ENCODE measurements around the gene YARS1. TPM values are rescaled to one million over a fixed set of nuclear protein-coding genes. Genes with fewer than 3 reads are reported as not detected.

YARS1 gene
- total and polyA plus RNA-seq, 2 of the 13 experiments (the other 11 are each of a cell fraction or from before 2014, with no cell fraction given): 50.1 to 113 TPM

DNA sequence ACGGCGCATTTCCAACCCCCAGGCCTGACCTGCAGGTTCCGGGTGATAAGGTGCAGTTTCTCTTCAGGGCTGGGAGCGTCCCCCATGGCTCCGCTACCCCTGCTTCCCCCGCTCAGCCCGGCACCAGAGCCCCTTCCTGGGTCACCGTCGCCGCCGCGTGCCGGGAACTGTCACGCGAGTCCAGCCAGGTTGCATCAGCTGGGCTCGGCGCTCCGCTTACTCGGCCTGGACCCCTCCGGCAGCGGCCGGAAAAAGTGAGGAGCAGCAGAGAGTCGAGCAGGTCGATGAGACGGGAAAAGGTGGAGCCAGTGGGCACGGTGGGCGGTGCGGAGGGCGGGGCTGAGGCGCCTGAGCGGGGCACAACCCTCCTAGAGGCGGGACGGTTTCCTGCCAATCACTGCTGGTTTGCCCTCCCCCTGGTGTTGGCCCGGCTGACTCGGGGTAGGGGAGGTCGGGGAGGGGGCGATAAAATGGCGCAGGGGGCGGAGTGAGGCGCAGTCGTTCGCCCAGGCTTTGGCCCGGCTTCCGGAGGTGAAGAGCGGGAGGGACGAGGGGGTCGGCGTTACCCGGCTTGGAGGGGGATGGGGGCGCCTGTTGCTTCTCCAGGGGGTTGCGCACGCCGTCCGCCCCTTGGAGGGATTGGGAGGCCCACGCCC lies at the start of gene YARS1, which contains the start of gene S100PBP (continued):
- TF ChIP-seq, protein P1, sequence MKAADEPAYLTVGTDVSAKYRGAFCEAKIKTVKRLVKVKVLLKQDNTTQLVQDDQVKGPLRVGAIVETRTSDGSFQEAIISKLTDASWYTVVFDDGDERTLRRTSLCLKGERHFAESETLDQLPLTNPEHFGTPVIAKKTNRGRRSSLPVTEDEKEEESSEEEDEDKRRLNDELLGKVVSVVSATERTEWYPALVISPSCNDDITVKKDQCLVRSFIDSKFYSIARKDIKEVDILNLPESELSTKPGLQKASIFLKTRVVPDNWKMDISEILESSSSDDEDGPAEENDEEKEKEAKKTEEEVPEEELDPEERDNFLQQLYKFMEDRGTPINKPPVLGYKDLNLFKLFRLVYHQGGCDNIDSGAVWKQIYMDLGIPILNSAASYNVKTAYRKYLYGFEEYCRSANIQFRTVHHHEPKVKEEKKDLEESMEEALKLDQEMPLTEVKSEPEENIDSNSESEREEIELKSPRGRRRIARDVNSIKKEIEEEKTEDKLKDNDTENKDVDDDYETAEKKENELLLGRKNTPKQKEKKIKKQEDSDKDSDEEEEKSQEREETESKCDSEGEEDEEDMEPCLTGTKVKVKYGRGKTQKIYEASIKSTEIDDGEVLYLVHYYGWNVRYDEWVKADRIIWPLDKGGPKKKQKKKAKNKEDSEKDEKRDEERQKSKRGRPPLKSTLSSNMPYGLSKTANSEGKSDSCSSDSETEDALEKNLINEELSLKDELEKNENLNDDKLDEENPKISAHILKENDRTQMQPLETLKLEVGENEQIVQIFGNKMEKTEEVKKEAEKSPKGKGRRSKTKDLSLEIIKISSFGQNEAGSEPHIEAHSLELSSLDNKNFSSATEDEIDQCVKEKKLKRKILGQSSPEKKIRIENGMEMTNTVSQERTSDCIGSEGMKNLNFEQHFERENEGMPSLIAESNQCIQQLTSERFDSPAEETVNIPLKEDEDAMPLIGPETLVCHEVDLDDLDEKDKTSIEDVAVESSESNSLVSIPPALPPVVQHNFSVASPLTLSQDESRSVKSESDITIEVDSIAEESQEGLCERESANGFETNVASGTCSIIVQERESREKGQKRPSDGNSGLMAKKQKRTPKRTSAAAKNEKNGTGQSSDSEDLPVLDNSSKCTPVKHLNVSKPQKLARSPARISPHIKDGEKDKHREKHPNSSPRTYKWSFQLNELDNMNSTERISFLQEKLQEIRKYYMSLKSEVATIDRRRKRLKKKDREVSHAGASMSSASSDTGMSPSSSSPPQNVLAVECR (CRISPR knock-in tag; IDR thresholded peaks at IDR 0.05; ENCODE audit: borderline replicate concordance): peak; percentile 99
- TF ChIP-seq ZNF607 (CRISPR knock-in tag; IDR thresholded peaks at IDR 0.05; ENCODE audit: borderline replicate concordance): no peak; the same call in 1 of the 2 replicates
- TF ChIP-seq, protein P2, sequence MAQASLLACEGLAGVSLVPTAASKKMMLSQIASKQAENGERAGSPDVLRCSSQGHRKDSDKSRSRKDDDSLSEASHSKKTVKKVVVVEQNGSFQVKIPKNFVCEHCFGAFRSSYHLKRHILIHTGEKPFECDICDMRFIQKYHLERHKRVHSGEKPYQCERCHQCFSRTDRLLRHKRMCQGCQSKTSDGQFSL (CRISPR knock-in tag; IDR thresholded peaks at IDR 0.05): peak; percentile 84
- TF ChIP-seq, protein P3, sequence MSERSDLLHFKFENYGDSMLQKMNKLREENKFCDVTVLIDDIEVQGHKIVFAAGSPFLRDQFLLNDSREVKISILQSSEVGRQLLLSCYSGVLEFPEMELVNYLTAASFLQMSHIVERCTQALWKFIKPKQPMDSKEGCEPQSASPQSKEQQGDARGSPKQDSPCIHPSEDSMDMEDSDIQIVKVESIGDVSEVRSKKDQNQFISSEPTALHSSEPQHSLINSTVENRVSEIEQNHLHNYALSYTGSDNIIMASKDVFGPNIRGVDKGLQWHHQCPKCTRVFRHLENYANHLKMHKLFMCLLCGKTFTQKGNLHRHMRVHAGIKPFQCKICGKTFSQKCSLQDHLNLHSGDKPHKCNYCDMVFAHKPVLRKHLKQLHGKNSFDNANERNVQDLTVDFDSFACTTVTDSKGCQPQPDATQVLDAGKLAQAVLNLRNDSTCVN (CRISPR knock-in tag; IDR thresholded peaks at IDR 0.05; ENCODE audit: borderline replicate concordance): 0 out of 2 replicates have a peak, but pooled peaks have one; percentile 35
- TF ChIP-seq CEBPG (CRISPR knock-in tag; IDR thresholded peaks at IDR 0.05): peak; percentile 100
- peak; percentile 80 for TF ChIP-seq ZBTB38 (CRISPR knock-in tag; IDR thresholded peaks at IDR 0.05)
- TF ChIP-seq, protein P4, sequence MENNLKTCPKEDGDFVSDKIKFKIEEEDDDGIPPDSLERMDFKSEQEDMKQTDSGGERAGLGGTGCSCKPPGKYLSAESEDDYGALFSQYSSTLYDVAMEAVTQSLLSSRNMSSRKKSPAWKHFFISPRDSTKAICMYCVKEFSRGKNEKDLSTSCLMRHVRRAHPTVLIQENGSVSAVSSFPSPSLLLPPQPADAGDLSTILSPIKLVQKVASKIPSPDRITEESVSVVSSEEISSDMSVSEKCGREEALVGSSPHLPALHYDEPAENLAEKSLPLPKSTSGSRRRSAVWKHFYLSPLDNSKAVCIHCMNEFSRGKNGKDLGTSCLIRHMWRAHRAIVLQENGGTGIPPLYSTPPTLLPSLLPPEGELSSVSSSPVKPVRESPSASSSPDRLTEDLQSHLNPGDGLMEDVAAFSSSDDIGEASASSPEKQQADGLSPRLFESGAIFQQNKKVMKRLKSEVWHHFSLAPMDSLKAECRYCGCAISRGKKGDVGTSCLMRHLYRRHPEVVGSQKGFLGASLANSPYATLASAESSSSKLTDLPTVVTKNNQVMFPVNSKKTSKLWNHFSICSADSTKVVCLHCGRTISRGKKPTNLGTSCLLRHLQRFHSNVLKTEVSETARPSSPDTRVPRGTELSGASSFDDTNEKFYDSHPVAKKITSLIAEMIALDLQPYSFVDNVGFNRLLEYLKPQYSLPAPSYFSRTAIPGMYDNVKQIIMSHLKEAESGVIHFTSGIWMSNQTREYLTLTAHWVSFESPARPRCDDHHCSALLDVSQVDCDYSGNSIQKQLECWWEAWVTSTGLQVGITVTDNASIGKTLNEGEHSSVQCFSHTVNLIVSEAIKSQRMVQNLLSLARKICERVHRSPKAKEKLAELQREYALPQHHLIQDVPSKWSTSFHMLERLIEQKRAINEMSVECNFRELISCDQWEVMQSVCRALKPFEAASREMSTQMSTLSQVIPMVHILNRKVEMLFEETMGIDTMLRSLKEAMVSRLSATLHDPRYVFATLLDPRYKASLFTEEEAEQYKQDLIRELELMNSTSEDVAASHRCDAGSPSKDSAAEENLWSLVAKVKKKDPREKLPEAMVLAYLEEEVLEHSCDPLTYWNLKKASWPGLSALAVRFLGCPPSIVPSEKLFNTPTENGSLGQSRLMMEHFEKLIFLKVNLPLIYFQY (CRISPR knock-in tag; IDR thresholded peaks at IDR 0.05; ENCODE audit: borderline replicate concordance): peak; percentile 68; the same call in 1 of the 2 replicates
- TF ChIP-seq PITX1 (CRISPR knock-in tag; IDR thresholded peaks at IDR 0.05): peak; percentile 79
- TF ChIP-seq, protein P5, sequence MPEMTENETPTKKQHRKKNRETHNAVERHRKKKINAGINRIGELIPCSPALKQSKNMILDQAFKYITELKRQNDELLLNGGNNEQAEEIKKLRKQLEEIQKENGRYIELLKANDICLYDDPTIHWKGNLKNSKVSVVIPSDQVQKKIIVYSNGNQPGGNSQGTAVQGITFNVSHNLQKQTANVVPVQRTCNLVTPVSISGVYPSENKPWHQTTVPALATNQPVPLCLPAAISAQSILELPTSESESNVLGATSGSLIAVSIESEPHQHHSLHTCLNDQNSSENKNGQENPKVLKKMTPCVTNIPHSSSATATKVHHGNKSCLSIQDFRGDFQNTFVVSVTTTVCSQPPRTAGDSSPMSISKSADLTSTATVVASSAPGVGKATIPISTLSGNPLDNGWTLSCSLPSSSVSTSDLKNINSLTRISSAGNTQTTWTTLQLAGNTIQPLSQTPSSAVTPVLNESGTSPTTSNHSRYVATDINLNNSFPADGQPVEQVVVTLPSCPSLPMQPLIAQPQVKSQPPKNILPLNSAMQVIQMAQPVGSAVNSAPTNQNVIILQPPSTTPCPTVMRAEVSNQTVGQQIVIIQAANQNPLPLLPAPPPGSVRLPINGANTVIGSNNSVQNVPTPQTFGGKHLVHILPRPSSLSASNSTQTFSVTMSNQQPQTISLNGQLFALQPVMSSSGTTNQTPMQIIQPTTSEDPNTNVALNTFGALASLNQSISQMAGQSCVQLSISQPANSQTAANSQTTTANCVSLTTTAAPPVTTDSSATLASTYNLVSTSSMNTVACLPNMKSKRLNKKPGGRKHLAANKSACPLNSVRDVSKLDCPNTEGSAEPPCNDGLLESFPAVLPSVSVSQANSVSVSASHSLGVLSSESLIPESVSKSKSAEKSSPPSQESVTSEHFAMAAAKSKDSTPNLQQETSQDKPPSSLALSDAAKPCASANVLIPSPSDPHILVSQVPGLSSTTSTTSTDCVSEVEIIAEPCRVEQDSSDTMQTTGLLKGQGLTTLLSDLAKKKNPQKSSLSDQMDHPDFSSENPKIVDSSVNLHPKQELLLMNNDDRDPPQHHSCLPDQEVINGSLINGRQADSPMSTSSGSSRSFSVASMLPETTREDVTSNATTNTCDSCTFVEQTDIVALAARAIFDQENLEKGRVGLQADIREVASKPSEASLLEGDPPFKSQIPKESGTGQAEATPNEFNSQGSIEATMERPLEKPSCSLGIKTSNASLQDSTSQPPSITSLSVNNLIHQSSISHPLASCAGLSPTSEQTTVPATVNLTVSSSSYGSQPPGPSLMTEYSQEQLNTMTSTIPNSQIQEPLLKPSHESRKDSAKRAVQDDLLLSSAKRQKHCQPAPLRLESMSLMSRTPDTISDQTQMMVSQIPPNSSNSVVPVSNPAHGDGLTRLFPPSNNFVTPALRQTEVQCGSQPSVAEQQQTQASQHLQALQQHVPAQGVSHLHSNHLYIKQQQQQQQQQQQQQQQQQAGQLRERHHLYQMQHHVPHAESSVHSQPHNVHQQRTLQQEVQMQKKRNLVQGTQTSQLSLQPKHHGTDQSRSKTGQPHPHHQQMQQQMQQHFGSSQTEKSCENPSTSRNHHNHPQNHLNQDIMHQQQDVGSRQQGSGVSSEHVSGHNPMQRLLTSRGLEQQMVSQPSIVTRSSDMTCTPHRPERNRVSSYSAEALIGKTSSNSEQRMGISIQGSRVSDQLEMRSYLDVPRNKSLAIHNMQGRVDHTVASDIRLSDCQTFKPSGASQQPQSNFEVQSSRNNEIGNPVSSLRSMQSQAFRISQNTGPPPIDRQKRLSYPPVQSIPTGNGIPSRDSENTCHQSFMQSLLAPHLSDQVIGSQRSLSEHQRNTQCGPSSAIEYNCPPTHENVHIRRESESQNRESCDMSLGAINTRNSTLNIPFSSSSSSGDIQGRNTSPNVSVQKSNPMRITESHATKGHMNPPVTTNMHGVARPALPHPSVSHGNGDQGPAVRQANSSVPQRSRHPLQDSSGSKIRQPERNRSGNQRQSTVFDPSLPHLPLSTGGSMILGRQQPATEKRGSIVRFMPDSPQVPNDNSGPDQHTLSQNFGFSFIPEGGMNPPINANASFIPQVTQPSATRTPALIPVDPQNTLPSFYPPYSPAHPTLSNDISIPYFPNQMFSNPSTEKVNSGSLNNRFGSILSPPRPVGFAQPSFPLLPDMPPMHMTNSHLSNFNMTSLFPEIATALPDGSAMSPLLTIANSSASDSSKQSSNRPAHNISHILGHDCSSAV (CRISPR knock-in tag; IDR thresholded peaks at IDR 0.05; ENCODE audit: borderline replicate concordance): peak; percentile 94; the same call in 1 of the 2 replicates

Data from HepG2 (cell line).